Coronary artery (tissue), 2 donors: ENCODE data around the gene SCP2D1.

Experiments used
- DNase-seq: peaks from one replicate; pipeline ENCODE4 v3.0.0-alpha.2; 2017; ENCODE audit warnings: low spot score
- H3K27ac ChIP-seq, 2 donors: fragments of 200-600 bp; sonication (generic); one replicate each; pipeline ENCODE4 v1.5.1; 2016 to 2019
- H3K4me3 ChIP-seq: fragments of 200-600 bp; sonication (generic); 2 replicates; pipeline ENCODE4 v1.5.1; 2016; ENCODE audit warnings: mild to moderate bottlenecking, moderate library complexity
- CTCF ChIP-seq: fragments of 200-600 bp; sonication (generic); IDR thresholded peaks from one replicate; pipeline ENCODE4 v1.5.1; 2019; ENCODE audit warnings: antibody characterized with exemption

The SCP2D1 gene

DNA sequence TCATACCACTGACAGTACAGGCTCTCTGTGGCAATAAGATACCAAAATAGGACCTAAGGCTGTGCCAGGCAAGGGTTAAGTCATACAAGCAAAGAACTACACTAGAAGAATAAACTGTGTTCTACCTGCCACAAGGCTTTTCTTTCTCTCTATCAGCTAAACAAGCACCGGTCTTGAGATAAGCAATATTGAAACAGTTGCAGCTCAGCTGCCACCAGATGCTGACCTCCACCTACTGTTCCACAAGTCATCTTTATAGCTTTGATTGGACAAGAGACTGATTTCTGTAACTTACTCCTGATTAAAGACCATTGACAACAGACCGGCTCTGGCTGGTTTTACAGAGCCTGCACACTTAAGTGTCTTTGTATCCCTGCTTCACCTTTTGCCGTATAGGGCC is 24.1 kb downstream of the SCP2D1 start:
- peak; percentile 19 for DNase-seq
- no peak for TF ChIP-seq CTCF
- Histone ChIP-seq H3K4me3 (no peak overlapping the region), H3K27ac (no peak overlapping the region)

DNA sequence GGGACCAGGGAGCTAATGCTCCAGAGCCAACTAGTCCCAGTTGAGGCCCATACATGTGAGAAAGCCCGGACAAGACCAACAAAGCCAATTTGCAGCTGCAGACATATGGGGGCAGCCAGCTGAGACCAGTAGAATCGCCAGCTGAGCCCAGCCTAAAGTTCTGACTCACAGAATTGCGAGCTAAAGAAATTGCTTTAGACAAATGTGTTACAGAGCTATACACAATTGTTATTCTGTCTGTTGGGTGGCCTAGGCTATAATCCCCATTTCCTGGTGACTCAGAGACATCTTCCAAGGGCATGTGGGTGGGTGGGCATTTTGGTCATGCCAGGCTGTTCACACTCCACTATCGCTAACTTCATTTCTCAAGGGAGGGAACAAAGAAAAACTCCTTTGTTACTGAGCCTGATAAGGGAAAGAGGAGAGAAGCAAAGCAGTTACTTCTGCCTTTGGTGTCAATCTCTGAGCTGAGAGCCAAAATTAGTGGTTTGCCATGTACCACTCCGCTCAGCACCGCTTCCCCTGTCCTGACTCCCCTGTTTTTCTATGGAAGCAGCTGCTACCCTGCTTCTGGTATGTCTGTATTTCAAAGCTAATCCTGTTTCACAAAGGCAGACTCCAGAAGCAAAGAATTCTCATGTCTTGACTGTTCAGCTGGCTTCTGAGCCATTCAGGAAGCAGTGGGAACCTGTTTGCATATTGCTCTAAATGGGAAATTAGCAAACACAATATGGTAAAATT is 26.1 kb downstream of the SCP2D1 start:
- no peak for TF ChIP-seq CTCF
- Histone ChIP-seq H3K27ac (no peak overlapping the region), H3K4me3 (no peak overlapping the region)
- DNase-seq: peak; percentile 19

GRCh38 chr20:18840248-18840645 is 26.7 kb downstream of the SCP2D1 start:
- H3K4me3 ChIP-seq: no peak overlapping the region
- peak; percentile 9 for DNase-seq

GRCh38 chr20:18845017-18845416 is 31.4 kb downstream of the SCP2D1 start:
- no peak for TF ChIP-seq CTCF
- Histone ChIP-seq H3K4me3 (no peak overlapping the region), H3K27ac (no peak overlapping the region)
- no peak for DNase-seq

More at GRCh38 chr20:18840248-18840645, 26.7 kb downstream of the SCP2D1 start:
- no peak for TF ChIP-seq CTCF
- H3K27ac ChIP-seq: no peak overlapping the region

DNA sequence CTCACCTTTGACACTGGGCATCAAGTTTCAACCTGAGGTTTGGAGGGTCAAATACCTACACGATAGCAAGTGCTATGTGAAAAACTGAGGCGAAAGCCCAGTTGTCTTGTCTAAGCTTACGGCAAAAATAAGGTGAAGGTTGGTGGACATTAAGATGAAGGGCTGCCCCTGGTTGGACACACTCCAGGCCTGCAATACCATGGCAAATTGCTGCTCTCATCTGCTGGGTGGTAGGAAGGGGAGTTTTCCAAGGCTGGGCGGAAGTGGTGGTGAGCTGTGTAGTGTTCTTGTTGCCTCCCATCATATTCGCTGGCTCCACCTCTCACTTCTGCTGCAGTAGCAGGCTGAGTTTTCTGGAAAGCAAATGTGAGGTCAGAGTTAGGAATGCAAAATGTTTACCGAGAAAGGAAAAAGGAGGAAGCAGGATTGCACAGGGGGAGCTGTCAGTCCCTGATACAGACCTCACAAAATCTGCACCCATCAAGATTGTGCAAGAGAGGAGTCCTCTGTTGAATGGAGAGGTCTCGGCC is 33.7 kb downstream of the SCP2D1 start:
- no peak for TF ChIP-seq CTCF
- Histone ChIP-seq H3K4me3 (no peak overlapping the region), H3K27ac (no peak overlapping the region)
- DNase-seq: no peak

- TF ChIP-seq CTCF: no peak
- DNase-seq: no peak
- Histone ChIP-seq H3K27ac (no peak overlapping the region), H3K4me3 (no peak overlapping the region)
These were observed 35.5 kb downstream of the SCP2D1 start for GRCh38 chr20:18849131-18849530.

DNA sequence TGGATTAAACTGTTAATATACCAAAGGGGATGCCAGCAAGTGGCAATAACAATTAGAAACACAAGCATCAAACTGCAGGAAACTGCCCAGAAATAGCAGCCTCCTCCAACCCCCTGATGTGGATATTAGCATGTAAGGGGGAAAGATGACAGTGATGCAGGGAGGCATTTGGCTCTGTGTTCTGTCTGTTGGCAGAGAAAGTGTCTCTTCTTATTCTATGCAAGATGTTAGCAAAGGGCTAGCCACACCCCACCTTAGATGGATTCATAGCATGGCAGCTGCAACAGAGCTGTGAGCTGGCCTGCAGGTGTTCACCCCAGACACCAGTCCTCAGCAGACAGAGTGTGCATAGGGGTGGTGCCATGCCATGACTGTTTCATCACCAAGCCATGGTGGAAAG is 38.0 kb downstream of the SCP2D1 start:
- Histone ChIP-seq H3K27ac (no peak overlapping the region), H3K4me3 (no peak overlapping the region)
- TF ChIP-seq CTCF: no peak
- DNase-seq: no peak
